ENCODE results near the gene SMU1.

- TF ChIP-seq POLR2A (IDR thresholded peaks at IDR 0.05; ENCODE audit: low read depth, low read length), result no peak
- TF ChIP-seq SPI1 (IDR thresholded peaks at IDR 0.05; ENCODE audit: low read depth, low read length), result no peak
- TF ChIP-seq TAF1 (IDR thresholded peaks at IDR 0.05; ENCODE audit: low read depth, low read length), result no peak
- TF ChIP-seq POLR2AphosphoS5 (IDR thresholded peaks at IDR 0.05; ENCODE audit: low read depth, low read length), result no peak
Measured at GRCh38 chr9:33110686-33111085, 34.2 kb upstream of the SMU1 start.
